H1 (cell line): ENCODE data around the gene ALDH3A1. TPM values are rescaled to one million over a fixed set of nuclear protein-coding genes. Genes with fewer than 3 reads are reported as not detected.

Experiments
- CTCF ChIA-PET: fragments of 300-600 bp; sonication (Branson Sonifier 250); formaldehyde crosslinking; loops from one replicate; lab custom pipeline; 2021; ENCODE audit not compliant: partially characterized antibody; lab: Charles Lee
- POLR2A ChIA-PET: fragments of 300-600 bp; sonication (Branson Sonifier 250); formaldehyde crosslinking; loops from one replicate; lab custom pipeline; 2021; ENCODE audit warnings: inconsistent platforms; ENCODE audit not compliant: partially characterized antibody; lab: Charles Lee
- DNase-seq, 2 experiments: peaks; one replicate each; pipeline versions ENCODE4 v3.0.0 to v3.0.0-alpha.2; 2010 to 2022; ENCODE audit warnings: low spot score in 2 of 2, low read depth in 1 of 2, mixed read lengths in 1 of 2
- FAIRE-seq: peaks from 2 replicates; lab custom pipeline; 2011; peaks lifted over from hg19 to GRCh38; lab: Jason Lieb, UNC
- H2AFZ ChIP-seq: 2 replicates; pipeline ENCODE4 v1.8.1; 2012; ENCODE audit warnings: low read length, inconsistent platforms
- H2AK5ac ChIP-seq: 2 replicates; pipeline ENCODE4 v1.6.1; 2013; ENCODE audit warnings: low read depth, low read length
- H2BK120ac ChIP-seq: replicated peaks from 2 replicates; pipeline ENCODE3; 2013; ENCODE audit warnings: low read depth, low read length, inconsistent platforms
- H2BK12ac ChIP-seq: 2 replicates; pipeline ENCODE4 v1.6.1; 2013; ENCODE audit warnings: low read depth, low read length
- H2BK15ac ChIP-seq: 2 replicates; pipeline ENCODE4 v1.6.1; 2013; ENCODE audit warnings: low read length
- H2BK20ac ChIP-seq: 2 replicates; pipeline ENCODE4 v1.6.1; 2013; ENCODE audit warnings: low read length
- H2BK5ac ChIP-seq: 2 replicates; pipeline ENCODE4 v1.6.1; 2013; ENCODE audit warnings: low read depth, low read length
- H3K14ac ChIP-seq: 2 replicates; pipeline ENCODE4 v1.6.1; 2013; ENCODE audit warnings: inconsistent platforms; ENCODE audit not compliant: insufficient read length
- H3K18ac ChIP-seq: 2 replicates; pipeline ENCODE4 v1.6.1; 2013; ENCODE audit warnings: low read length; ENCODE audit errors: extremely low read depth
- H3K23ac ChIP-seq: 2 replicates; pipeline ENCODE4 v1.6.1; 2013; ENCODE audit warnings: inconsistent platforms; ENCODE audit not compliant: insufficient read length
- H3K23me2 ChIP-seq: 2 replicates; pipeline ENCODE4 v1.6.1; 2013; ENCODE audit warnings: low read depth, low read length
- H3K27ac ChIP-seq: 2 replicates; pipeline ENCODE4 v1.6.1; 2011; ENCODE audit warnings: low read depth, low read length, inconsistent platforms
- H3K27me3 ChIP-seq, 4 experiments: replicated peaks in 1 of 4; 1 replicate in 1 of 4; 2 replicates in 3 of 4; pipeline versions ENCODE4 v1.6.1 to v1.8.1; 2011 to 2013; ENCODE audit warnings: low read length in 3 of 4, mild to moderate bottlenecking in 3 of 4, inconsistent platforms in 2 of 4, mixed read lengths in 2 of 4, moderate library complexity in 1 of 4; ENCODE audit not compliant: control insufficient read depth in 3 of 4, insufficient read depth in 3 of 4; ENCODE audit errors: extremely low read depth in 1 of 4
- H3K36me3 ChIP-seq, 4 experiments: 2 replicates each; pipeline versions ENCODE4 v1.6.1 to v1.8.1; 2011 to 2013; ENCODE audit warnings: mild to moderate bottlenecking in 4 of 4, low read length in 3 of 4, moderate library complexity in 2 of 4, control low read depth in 1 of 4, inconsistent platforms in 1 of 4; ENCODE audit not compliant: insufficient read depth in 4 of 4, control insufficient read depth in 2 of 4
- H3K4ac ChIP-seq: replicated peaks from 2 replicates; pipeline ENCODE3; 2013; ENCODE audit warnings: low read length, low read depth, mixed read lengths, inconsistent platforms; ENCODE audit not compliant: insufficient read length
- H3K4me1 ChIP-seq, 4 experiments: replicated peaks in 1 of 4; 1 replicate in 1 of 4; 2 replicates in 3 of 4; pipeline versions ENCODE4 v1.6.1 to v1.8.1; 2011 to 2013; ENCODE audit warnings: low read length in 3 of 4, inconsistent platforms in 2 of 4, mixed read lengths in 1 of 4; ENCODE audit not compliant: insufficient read depth in 4 of 4, control insufficient read depth in 3 of 4
- H3K4me2 ChIP-seq, 2 experiments: 2 replicates each; pipeline versions ENCODE4 v1.6.1 to v1.8.1; 2011 to 2013; ENCODE audit warnings: low read depth in 2 of 2, low read length in 2 of 2, control low read depth in 1 of 2, inconsistent platforms in 1 of 2, mild to moderate bottlenecking in 1 of 2; ENCODE audit not compliant: insufficient read depth in 1 of 2
- H3K4me3 ChIP-seq, 4 experiments: fragments of 200-600, 300-600 bp in 1 of 4; sonication (generic), shearing (Covaris generic), sonication (Bioruptor Twin) in 1 of 4; 2 replicates each; pipeline versions ENCODE4 v1.5.1 to v1.8.1; 2011 to 2016; ENCODE audit warnings: low read length in 4 of 4, low read depth in 3 of 4, control low read depth in 2 of 4, inconsistent platforms in 2 of 4, mild to moderate bottlenecking in 2 of 4, mixed read lengths in 1 of 4, moderate library complexity in 1 of 4; ENCODE audit not compliant: insufficient read depth in 2 of 4; ENCODE audit errors: extremely low read depth in 1 of 4
- H3K56ac ChIP-seq: replicated peaks from 2 replicates; pipeline ENCODE3; 2013; ENCODE audit warnings: low read depth, mild to moderate bottlenecking, mixed read lengths, low read length, inconsistent platforms; ENCODE audit not compliant: insufficient read length
- H3K79me1 ChIP-seq: 2 replicates; pipeline ENCODE4 v1.6.1; 2013; ENCODE audit warnings: low read depth, low read length, control low read depth
- H3K79me2 ChIP-seq, 2 experiments: 2 replicates each; pipeline versions ENCODE4 v1.6.1 to v1.8.1; 2012 to 2013; ENCODE audit warnings: low read length in 2 of 2, mild to moderate bottlenecking in 2 of 2, inconsistent platforms in 1 of 2; ENCODE audit not compliant: insufficient read depth in 2 of 2, control insufficient read depth in 1 of 2
- H3K9ac ChIP-seq, 4 experiments: replicated peaks in 1 of 4; 1 replicate in 1 of 4; 2 replicates in 3 of 4; pipeline versions ENCODE4 v1.6.1 to v1.8.1; 2011 to 2013; ENCODE audit warnings: low read depth in 3 of 4, low read length in 3 of 4, control low read depth in 2 of 4, mild to moderate bottlenecking in 2 of 4, moderate library complexity in 2 of 4, inconsistent platforms in 1 of 4; ENCODE audit errors: extremely low read depth in 1 of 4
- H3K9me3 ChIP-seq, 2 experiments: 2 replicates each; pipeline versions ENCODE4 v1.6.1 to v1.8.1; 2012 to 2013; ENCODE audit warnings: mild to moderate bottlenecking in 2 of 2, moderate library complexity in 2 of 2, control low read depth in 1 of 2, inconsistent platforms in 1 of 2, low read depth in 1 of 2, low read length in 1 of 2, mixed read lengths in 1 of 2; ENCODE audit not compliant: insufficient read depth in 2 of 2
- H4K20me1 ChIP-seq, 2 experiments: replicated peaks in 1 of 2; 2 replicates each; pipeline versions ENCODE3 to v1.8.1; 2011 to 2013; ENCODE audit warnings: inconsistent platforms in 2 of 2, low read length in 2 of 2, mild to moderate bottlenecking in 1 of 2; ENCODE audit not compliant: insufficient read depth in 2 of 2, control insufficient read depth in 1 of 2
- H4K5ac ChIP-seq: 2 replicates; pipeline ENCODE4 v1.6.1; 2013; ENCODE audit warnings: low read length, low read depth, mixed read lengths, inconsistent platforms; ENCODE audit not compliant: insufficient read length
- H4K8ac ChIP-seq: 2 replicates; pipeline ENCODE4 v1.8.0; 2013; ENCODE audit warnings: mild to moderate bottlenecking, moderate library complexity, low read length, inconsistent platforms; ENCODE audit not compliant: insufficient read depth; ENCODE audit errors: extremely low read depth
- H4K91ac ChIP-seq: replicated peaks from 2 replicates; pipeline ENCODE3; 2013; ENCODE audit warnings: low read length, mixed read lengths, inconsistent platforms; ENCODE audit not compliant: insufficient read length
- CEBPB ChIP-seq: IDR thresholded peaks from 2 replicates; pipeline ENCODE4 v1.6.1; 2012; ENCODE audit warnings: low read depth, low read length
- EP300 ChIP-seq, 2 experiments: IDR thresholded peaks; 1 replicate in 1 of 2; 2 replicates in 1 of 2; pipeline ENCODE4 v1.6.1; 2011 to 2012; ENCODE audit warnings: low read depth in 2 of 2, low read length in 2 of 2, mild to moderate bottlenecking in 2 of 2, borderline replicate concordance in 1 of 2, inconsistent platforms in 1 of 2, moderate library complexity in 1 of 2
- WGBS, 2 experiments: shearing (Covaris generic) in 1 of 2; methylation state at CpG; one replicate each; pipeline versions ENCODE4 v1.1.6 to v1.1.7; 2013 to 2015; ENCODE audit warnings: low lambda C conversion rate in 2 of 2, mixed read lengths in 2 of 2, inconsistent platforms in 1 of 2, low coverage in 1 of 2, missing lambda C conversion rate in 1 of 2; ENCODE audit not compliant: insufficient replicate concordance in 2 of 2, insufficient coverage in 1 of 2, insufficient read length in 1 of 2; ENCODE audit errors: extremely low coverage in 1 of 2, missing lambda C conversion rate in 1 of 2; 5-methylcytosine and 5-hydroxymethylcytosine counted together
- polyA plus RNA-seq, 7 experiments: library from polyadenylated mRNA; depleted of rRNA in 3 of 7; stranded (reverse) in 5 of 7; unstranded in 2 of 7; fragments of >200 nt in 5 of 7; fragments of 200-250 nt in 2 of 7; gene quantifications; 1 replicate in 5 of 7; 2 replicates in 1 of 7; 4 replicates in 1 of 7; pipeline versions ENCODE4 v1.2.1 to v1.2.3, GENCODE V29; 2011 to 2013; ENCODE audit warnings: missing spikeins in 2 of 7, mixed read lengths in 2 of 7
- total RNA-seq: library from RNA; stranded (reverse); fragmentation: NEBNext Ultra II Directional; extraction: Animal tissue kit (Norgen Biotek cat#: 25700); gene quantifications from 2 replicates; pipeline ENCODE4 v1.2.1, GENCODE V29; 2021

ALDH3A1 gene
- total and polyA plus RNA-seq, 2 of the 8 experiments (the other 6 are each of a cell fraction or from before 2014, with no cell fraction given): 0.37 to 1.4 TPM

GRCh38 chr17:19731626-19732025 is 16.5 kb downstream of the ALDH3A1 start:
- no peak overlapping the region for H3K18ac ChIP-seq
- 93% methylated on average over 11 of the region's 11 CpGs; no CpG with 5 or more reads in 1 of the 2 experiments for WGBS, 2 experiments
- H3K4me3 ChIP-seq: no peak overlapping the region
- TF ChIP-seq EP300 (IDR thresholded peaks at IDR 0.05; ENCODE audit: borderline replicate concordance in 1 of 2, low read depth in 2 of 2, low read length in 2 of 2) (no peak), CEBPB (no peak)
- H3K14ac ChIP-seq: no peak overlapping the region
- no peaks in the 10 kb centered on the region for H3K36me3 ChIP-seq
- FAIRE-seq (no peak), DNase-seq (no peak)
- H3K4ac ChIP-seq: no peak overlapping the region
- H3K27ac ChIP-seq: no peak overlapping the region
- ChIA-PET POLR2A (no interaction called here), CTCF (interaction anchor here (1.1 to 1.5 kb wide), 5 partner anchors 10 to 164 kb away, joined by 3 to 6 read pairs (median 3); no protein-coding TSS in a partner anchor)
- no peak overlapping the region; the same call in 1 of the 2 replicates for H2AFZ ChIP-seq
- no peaks in the 10 kb centered on the region for H4K20me1 ChIP-seq
- H2BK20ac ChIP-seq: no peak overlapping the region
- H4K8ac ChIP-seq: no peak overlapping the region; the same call in 1 of the 2 replicates
- no peaks in the 10 kb centered on the region for H3K23me2 ChIP-seq
- no peaks in the 10 kb centered on the region for H3K4me1 ChIP-seq
- H2BK15ac ChIP-seq: no peak overlapping the region
- no peak overlapping the region for H2BK120ac ChIP-seq
- no peak overlapping the region for H3K56ac ChIP-seq
- no peak overlapping the region for H3K9ac ChIP-seq
- no peaks in the 10 kb centered on the region for H3K9me3 ChIP-seq
- H3K23ac ChIP-seq: no peak overlapping the region
- H3K79me1 ChIP-seq: no peaks in the 10 kb centered on the region
- no peak overlapping the region for H4K91ac ChIP-seq
- H3K4me2 ChIP-seq: no peak overlapping the region
- no peak overlapping the region for H4K5ac ChIP-seq
- H2BK12ac ChIP-seq: no peak overlapping the region
- H2AK5ac ChIP-seq: no peak overlapping the region
- H2BK5ac ChIP-seq: no peak overlapping the region
- H3K27me3 ChIP-seq: no peaks in the 10 kb centered on the region
- no peaks in the 10 kb centered on the region for H3K79me2 ChIP-seq
